Breast epithelium (tissue), 3 donors: ENCODE measurements around the gene FSIP1.

ENCODE experiments used
- CTCF ChIP-seq, 3 donors: fragments of 450-650 bp; IDR thresholded peaks; one replicate each; pipeline ENCODE4 v1.5.1; 2016 to 2017; ENCODE audit warnings: antibody characterized with exemption in 3 of 3, mild to moderate bottlenecking in 3 of 3, moderate library complexity in 3 of 3
- POLR2AphosphoS5 ChIP-seq, 3 donors: sonication (generic); formaldehyde crosslinking; IDR thresholded peaks; one replicate each; pipeline ENCODE4 v1.6.1; 2017; ENCODE audit warnings: antibody characterized with exemption in 3 of 3

DNA sequence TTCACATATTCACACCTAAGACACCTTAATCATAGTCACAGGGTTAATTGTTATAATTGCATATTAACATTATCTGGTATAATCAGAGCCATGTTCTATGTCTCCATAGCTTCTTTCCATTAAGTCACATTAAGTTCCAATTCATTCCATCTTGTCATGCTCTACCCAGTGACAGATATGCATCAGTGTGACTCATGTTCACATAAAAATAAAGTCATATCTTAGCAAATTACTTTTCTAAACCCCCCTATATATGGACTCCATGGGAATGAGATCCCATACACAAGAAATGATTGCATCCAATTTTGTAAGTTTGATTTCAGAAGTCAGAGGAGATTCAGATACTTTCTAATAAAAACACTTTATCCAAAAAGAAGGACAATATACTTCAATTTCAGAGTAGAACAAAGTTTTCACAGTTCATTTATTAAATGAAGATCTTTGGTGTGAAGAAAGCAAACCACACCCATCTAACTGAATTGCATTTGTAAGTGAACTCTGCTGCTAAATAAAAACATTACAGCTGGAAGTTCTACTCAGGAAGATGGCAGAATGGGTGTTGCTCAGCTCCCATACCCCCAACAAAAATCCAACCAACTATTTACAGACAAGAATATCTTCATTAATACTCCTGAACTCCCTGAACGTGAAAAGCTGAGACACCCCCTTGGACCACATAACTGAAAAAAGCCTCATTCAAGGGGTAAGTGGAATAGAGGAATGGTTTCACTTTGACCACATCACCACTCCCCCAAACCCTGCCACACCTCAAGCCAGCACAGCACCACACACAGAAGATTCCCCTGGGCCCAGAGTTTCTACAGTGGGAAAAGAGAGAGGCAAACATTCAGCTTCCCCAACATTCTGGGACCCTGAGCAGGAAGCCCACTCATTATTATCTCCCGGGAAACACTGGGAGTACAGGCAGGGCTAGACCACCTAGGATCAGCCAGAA, 174.2 kb downstream of the FSIP1 start:
- no peak for TF ChIP-seq POLR2AphosphoS5 (IDR thresholded peaks at IDR 0.05)
- TF ChIP-seq CTCF (IDR thresholded peaks at IDR 0.05) = no peak
